ENCODE results near the gene SCN5A. TPM values are rescaled to one million over a fixed set of nuclear protein-coding genes. Genes with fewer than 3 reads are reported as not detected.

Gene SCN5A
- polyA plus RNA-seq, 1 experiment: 0.74 TPM

GRCh38 chr3:38556640-38557358 is 92.7 kb downstream of the SCN5A start:
- no peak for DNase-seq (ENCODE audit: low read depth)
- ChIA-PET POLR2A (no interaction called here), CTCF (interaction anchor here (1.6 kb wide), 1 partner anchor 94 kb away, joined by 4 read pairs; no protein-coding TSS in a partner anchor)
- no peak overlapping the region for H3K4me3 ChIP-seq (ENCODE audit: low read depth, low read length)
- no peaks in the 10 kb centered on the region for H3K36me3 ChIP-seq (ENCODE audit: control insufficient read depth, insufficient read depth, low read length)
- TF ChIP-seq CTCF (IDR thresholded peaks at IDR 0.05; ENCODE audit: insufficient read depth, low read depth, low read length): no peak
- H3K27me3 ChIP-seq (ENCODE audit: control insufficient read depth, insufficient read depth, low read length): no peaks in the 10 kb centered on the region; the same call in 1 of the 2 replicates

GRCh38 chr3:38555926-38556325 is 93.6 kb downstream of the SCN5A start:
- DNase-seq (ENCODE audit: low read depth): no peak
- Histone ChIP-seq H3K27me3 (ENCODE audit: control insufficient read depth, insufficient read depth, low read length) (no peaks in the 10 kb centered on the region; the same call in 1 of the 2 replicates), H3K36me3 (ENCODE audit: control insufficient read depth, insufficient read depth, low read length) (no peaks in the 10 kb centered on the region), H3K4me3 (ENCODE audit: low read depth, low read length) (no peak overlapping the region)
- CTCF ChIA-PET: interaction anchor here (0.6 kb wide), 1 partner anchor 34 kb away, joined by 3 read pairs; no protein-coding TSS in a partner anchor
- TF ChIP-seq CTCF (IDR thresholded peaks at IDR 0.05; ENCODE audit: insufficient read depth, low read depth, low read length): no peak
- POLR2A ChIA-PET: no interaction called here

- CTCF ChIA-PET: interaction anchor here (1.5 kb wide), 1 partner anchor 96 kb away, joined by 3 read pairs; no protein-coding TSS in a partner anchor
- no peak for DNase-seq (ENCODE audit: low read depth)
- Histone ChIP-seq H3K36me3 (ENCODE audit: control insufficient read depth, insufficient read depth, low read length) (no peaks in the 10 kb centered on the region), H3K27me3 (ENCODE audit: control insufficient read depth, insufficient read depth, low read length) (no peaks in the 10 kb centered on the region; the same call in 1 of the 2 replicates), H3K4me3 (ENCODE audit: low read depth, low read length) (no peak overlapping the region)
- TF ChIP-seq CTCF (IDR thresholded peaks at IDR 0.05; ENCODE audit: insufficient read depth, low read depth, low read length): no peak
- POLR2A ChIA-PET: no interaction called here
Measured at GRCh38 chr3:38555149-38555840, 94.2 kb downstream of the SCN5A start.

- ChIA-PET CTCF (interaction anchor here (1.1 to 1.5 kb wide), 2 partner anchors 33 to 97 kb away, joined by 3 to 5 read pairs; no protein-coding TSS in a partner anchor), POLR2A (no interaction called here)
Measured at GRCh38 chr3:38554127-38554827, 95.2 kb downstream of the SCN5A start.

More at GRCh38 chr3:38554127-38554827, 95.2 kb downstream of the SCN5A start:
- Histone ChIP-seq H3K36me3 (ENCODE audit: control insufficient read depth, insufficient read depth, low read length) (no peaks in the 10 kb centered on the region), H3K27me3 (ENCODE audit: control insufficient read depth, insufficient read depth, low read length) (no peaks in the 10 kb centered on the region; the same call in 1 of the 2 replicates), H3K4me3 (ENCODE audit: low read depth, low read length) (no peak overlapping the region)
- DNase-seq (ENCODE audit: low read depth): no peak
- TF ChIP-seq CTCF (IDR thresholded peaks at IDR 0.05; ENCODE audit: insufficient read depth, low read depth, low read length): no peak
